Measurements from ENCODE around the gene KRT15.

The KRT15 gene

DNA sequence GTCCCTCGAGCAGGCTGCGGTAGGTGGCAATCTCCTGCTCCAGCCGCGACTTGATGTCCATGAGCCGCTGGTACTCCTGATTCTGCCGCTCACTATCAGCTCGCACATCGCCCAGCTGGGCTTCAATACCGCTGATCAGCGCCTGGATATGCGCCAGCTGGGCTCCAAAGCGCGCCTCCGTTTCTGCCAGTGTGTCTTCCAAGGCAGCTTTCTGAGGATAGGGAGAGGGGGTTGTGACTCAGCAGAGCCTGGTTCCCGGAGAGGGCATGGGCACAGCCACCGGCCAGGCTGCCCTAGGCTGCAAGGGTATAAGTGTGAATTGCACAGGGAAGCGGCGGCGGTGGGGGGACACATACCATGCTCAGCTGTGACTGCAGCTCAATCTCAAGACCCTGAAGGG, 5.1 kb upstream of the KRT15 start:
- DNase-seq, result no peak

DNA sequence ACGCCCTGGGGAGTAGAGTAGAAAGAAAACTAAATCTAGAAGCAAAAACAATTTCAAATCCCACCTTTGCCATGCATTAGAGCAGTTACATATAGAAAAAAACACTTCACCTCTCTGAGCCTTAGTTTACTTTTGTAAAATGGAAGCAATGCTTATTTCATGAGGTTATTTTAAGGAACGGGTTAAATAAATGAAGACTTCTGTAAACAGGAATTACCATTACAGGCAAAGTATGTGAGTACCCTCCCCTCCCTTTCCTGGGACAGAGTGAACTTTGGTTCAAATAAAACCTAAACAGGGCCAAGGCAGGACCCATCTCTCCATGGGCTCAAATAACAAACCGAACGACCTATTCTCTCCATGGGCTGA, 4.5 kb upstream of the KRT15 start:
- no peak for DNase-seq

DNA sequence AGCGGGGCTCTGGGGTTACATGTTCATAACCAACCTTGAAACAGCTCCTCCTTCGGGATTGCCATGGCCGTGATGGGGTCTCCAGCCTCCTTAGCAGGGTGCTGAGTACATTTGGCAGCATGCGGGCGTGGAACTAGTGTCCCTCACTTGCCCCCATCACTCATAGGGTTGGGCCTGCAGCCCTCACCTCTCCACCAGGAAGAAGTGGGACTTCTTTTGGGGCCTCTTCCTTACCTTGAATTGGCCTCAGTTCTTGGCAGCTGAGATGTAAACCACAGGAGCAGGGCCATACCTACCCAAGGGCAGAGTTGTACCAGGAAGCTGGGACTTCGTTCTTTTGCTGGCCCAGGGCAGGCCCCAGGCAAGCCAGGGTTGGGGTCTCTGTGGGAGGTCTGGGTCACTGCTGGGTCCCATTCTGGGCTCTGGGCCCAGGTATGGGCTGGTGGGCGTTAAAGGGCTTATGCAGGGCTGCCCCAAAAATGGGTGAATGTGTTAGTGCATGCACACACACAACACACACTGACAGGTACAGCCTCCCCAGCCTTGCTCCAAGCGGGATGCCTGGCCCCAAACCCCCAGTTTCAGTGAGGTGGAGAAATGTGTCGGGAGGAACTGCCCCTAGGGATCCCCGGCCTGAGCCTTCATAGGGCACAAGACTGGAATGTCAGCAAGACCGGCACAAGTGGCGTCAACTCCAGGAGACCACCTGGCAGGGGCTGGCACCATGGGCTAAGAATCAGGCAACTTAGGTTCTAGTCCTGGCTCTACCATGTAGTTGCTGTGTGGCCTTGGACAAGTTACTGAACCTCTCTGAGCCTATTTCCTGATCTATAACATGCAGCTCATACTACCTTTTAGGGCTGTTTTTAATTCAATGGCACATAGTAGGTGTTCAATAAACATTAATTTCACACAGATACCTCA, 3.9 kb upstream of the KRT15 start:
- DNase-seq, result no peak

DNA sequence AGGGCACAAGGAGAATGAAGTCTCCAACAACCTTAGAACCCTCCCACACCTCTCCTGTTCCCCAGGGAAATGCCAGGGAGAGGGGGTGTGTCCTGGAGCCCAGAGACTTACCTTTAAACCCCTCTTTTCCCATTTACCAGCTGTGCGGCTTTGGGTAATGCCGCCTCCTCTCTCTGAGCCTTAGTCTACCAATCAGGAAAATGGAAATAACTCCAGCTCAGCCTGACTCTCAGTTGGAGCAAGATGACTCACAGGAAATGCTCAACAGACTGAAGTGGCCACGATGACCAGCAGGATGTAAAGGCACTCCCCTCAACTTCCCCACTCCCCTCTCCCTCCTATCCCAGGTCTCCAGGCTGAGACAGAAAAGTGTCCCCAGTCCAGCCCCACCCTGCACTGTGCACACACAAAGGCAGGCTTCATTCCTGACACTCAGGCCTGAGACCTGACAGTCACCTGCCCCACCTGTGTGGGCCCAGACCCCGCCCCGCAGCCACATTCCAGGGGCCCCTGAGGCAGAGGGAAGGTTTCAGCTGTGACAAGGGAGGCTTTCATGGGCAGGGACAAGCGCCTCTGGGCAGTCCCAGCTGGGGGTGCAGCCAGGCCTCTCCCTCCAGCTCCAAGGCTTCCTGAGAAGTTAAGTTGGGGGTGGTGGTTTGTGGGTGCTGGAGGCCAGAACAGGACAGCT, 3.0 kb upstream of the KRT15 start:
- no peak for DNase-seq

DNA sequence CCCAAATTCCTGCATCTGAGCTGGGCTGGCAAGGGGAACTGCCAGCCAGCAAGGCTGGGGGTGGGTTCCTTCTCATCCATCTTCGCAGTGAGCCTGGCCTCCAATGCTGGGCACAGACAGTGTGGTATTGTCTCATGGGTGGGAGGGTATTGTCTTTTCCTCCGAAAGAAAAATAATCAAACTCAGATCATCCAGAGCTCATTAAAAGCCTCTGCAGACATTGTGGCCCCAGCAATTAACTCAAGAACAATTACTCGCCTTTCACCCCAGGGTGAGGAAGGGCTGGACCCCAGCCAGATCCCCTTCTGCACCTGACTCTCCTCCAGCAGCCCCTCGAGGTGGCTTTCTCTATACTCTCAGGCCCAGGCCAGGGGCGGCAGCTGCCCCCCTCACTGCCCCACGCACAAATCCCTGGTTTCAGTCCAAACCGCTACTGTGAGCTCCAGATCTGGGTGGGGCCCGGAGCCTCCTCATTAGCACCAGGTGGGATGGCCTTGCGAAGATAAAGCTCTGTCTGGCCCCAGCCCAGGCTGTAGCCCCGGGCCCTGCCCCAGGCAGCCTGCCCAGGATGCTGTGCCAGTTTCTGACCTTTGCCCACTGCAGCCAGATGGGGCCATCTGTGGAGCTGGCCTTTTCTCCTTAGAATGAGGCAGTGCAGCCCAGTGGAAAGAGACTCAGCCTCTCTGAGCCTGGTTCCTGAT, 2.3 kb upstream of the KRT15 start:
- DNase-seq, result peak; percentile 17

DNA sequence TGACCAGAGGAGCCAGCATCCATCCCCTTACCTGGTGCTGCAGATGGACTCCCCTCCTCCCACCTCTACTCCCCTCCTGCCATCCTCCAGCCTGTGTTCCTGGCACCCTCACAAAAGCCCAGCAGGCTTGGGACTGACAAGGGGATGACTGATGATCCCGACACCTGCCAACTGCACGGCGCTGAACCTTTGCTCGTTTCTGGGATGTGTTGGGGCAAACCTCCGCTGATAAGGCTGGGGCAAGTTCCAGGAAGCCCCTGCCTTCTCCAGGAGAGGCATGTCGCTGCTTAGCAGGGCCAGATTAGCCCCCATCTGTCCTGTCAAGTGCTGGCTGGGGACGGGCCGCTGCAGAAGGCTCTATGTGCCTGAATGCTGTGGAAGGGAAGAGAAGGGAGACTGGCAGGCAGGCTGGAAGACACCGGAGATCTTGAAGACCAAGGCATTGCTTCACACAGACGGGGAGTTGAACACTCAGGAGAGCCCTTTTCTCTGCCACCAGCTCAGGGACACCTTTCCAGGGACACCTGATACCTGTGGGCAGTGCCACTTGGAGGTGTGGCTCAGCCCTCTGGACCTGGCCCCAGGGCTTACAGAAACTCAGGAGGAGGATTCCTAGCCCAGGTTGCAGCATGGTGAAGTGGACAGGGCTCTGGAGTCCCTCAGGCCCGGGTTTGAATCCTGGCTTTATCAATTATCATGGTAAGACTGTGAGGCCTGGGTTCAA, 973 bp upstream of the KRT15 start:
- DNase-seq, result peak; percentile 89

DNA sequence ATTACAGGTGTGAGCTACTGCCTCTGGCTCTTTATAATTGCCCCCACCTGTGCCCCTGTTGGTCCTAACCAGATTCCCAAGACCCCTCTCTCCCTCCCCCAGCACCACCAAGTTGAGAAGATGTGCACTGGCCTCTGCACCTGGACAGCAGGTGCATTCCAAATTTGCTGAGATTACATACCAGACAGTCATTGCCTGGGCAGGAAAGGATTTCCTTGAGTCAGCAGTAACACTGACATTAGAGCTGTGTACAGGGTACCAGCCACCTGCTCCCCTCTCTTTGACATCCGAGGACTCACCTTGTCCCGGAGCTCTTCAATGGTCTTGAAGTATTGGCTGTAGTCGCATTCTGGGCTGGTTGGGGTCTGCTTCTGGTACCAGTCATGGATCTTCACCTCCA, 659 bp downstream of the KRT15 start:
- no peak for DNase-seq

DNA sequence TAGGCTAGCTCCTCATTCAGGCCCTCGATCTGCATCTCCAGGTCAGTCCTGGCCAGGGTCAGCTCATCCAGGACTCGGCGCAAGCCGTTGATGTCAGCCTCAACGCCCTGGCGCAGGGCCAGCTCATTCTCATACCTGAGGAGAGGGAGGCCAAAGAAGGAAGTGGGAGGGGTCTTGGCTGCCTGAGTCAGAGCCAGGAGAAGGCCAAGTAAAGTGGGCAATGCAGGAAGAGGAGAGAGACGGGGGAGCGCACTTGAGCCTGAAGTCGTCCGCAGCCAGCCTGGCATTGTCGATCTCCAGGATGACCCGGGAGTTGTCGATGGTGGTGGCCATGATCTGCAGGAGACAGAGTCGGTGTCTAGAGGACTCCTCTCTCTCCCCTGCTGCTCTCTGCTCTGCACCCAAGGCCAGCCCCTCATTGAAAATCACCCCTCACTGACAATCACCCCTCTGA, 1.8 kb downstream of the KRT15 start:
- no peak for DNase-seq

DNA sequence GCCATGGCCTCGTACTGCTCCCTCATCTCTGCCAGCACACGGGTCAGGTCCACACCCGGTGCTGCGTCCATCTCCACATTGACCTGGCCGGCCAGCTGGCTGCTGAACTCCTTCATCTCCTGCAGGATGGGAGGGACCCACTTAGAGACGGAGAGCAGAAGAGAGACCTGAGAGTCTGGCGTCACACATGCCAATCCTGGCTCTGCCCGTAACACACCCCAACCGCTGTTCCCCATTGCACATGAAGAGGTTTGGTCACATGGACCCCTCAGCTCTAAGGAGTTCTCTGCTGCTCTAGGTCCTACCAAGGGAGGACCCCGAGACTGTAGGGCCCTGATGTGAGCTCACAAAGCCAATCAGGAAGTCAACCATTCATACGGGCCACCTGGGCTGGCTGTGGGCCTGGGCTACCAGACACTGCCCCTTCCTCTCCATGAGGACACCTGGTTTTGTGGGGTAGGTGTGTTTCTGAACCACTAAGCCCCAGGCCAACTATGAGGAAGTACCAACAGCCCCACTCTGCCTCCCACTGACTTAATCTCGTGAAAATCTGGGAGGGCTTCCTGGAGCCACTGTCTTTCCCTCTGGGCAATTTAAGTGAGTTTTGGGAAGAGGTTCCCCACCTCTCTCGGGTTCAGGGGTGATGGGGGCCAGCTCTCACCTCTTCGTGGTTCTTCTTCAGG, 2.4 kb downstream of the KRT15 start:
- DNase-seq, result no peak

DNA sequence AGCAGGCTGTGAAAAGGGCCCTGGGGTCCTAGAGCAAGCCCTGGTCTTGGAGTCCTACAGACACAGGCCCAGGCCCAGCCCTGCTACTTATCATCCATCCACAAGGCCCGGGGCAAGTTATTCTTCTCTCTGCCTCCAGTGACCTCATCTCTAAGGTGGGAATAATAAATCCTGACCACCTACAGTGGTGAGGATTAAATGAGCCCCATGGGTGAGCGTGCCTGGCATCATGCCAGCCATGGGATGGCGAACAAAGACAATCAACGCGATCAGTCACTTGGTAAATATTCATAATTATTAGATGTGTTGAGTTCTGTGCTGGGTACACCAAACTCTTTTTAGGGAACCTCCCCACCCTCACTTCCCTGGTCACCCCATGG, 5.5 kb downstream of the KRT15 start:
- no peak for DNase-seq

DNA sequence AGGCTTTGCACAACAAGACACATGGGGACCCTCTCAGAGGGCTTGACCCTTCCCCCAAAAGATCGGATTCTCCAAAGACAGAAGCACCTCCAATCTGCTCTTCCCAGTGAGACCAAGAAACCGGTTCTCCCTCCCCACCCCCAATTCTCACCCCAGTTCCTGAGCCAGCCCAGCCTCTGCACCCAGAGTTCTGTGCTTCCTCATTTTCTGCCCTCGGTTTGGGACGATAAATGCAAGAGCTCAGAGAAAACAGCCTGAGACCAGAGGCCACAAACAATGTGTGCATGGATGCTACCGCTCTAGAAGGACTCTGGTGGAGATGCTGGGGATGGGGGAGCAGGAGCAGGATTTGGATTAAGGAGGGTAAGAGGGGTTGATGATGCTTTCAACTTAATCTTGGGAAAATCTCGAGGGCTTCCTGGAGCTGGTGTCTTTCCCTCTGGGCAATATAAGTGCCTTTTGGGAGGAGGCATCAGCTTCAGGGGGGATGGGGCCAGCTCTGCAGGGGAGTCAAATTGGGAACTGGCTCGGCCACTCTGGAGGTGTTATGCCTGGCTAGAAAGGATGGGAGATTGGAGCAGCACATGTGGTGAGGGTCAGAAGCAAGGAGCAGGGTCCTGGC, 6.0 kb downstream of the KRT15 start:
- no peak for DNase-seq

DNA sequence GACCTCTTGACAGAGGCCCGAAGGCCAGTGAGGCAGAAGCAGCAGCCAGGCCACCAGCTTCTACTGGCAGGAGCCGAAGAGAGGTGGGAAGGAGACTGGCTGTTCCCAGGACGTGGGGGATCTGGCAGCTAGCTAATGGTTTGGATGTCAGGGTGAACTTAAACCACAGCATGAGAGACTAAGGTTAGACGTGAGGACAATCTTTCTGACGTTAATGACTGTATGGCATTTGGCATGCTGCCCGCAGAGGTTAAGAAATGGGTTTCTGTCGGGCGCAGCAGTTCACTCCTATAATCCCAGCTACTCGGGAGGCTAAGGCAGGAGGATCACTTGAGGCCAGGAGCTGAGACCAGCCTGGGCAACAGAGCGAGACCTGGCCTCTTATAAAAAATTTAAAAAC, 7.0 kb downstream of the KRT15 start:
- DNase-seq, result no peak

DNA sequence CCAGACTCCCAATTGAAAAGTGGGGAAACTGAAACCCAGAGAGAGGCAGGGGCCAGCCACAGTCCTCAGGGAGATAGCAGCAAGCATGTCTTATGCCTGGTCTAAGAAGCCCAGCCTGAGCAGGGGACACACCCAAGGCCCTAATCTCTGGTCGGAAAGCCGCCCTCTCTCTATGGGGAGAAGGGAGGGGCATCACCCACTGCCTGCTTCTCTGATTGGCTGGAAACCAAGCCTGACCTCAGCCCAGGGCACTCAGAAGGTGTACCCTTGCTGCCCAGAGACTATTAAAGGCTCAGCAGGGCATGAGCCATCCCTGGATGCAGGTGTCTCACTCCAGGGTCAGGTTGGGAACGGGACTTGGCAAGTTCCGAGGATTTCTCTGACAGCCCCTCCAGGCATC, 7.6 kb downstream of the KRT15 start:
- no peak for DNase-seq

DNA sequence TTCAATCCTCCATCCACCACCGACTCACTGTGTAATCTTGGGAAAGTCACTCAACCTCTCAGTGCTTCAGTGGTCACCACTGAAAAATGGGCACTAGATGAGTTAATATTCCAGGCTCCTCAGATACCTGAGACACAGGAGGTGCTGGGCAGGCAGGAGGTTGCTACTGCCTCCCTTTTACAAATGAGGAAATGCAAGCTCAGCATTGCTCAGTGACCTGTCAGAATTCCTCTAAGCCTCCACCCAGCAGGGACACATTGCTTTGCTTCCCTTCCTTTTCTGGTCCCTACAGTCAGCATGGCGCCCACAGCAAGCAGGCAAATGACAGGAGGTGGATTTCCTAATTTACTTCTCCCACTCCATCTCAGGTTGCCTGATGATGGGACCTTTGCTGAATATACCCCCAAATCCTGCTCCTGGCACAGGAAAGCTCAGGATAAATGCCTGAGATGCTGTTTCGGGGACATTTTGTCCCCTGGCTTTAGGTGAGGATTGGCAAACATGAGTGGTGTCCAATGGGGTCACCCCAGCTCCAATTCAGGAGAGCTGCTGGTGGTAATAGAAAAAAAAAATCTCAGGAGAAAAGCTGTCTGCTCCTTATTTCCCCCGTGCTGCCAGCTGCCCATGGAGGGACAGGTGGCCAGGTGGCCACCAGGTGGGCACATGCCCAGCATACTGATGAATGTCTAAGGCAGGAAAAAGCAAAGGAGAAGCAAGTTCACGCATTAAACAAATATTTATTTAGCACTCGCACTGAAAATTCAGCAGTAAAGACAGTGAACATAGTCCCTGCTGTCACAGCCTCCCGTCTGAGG, 8.2 kb downstream of the KRT15 start:
- DNase-seq, result no peak

DNA sequence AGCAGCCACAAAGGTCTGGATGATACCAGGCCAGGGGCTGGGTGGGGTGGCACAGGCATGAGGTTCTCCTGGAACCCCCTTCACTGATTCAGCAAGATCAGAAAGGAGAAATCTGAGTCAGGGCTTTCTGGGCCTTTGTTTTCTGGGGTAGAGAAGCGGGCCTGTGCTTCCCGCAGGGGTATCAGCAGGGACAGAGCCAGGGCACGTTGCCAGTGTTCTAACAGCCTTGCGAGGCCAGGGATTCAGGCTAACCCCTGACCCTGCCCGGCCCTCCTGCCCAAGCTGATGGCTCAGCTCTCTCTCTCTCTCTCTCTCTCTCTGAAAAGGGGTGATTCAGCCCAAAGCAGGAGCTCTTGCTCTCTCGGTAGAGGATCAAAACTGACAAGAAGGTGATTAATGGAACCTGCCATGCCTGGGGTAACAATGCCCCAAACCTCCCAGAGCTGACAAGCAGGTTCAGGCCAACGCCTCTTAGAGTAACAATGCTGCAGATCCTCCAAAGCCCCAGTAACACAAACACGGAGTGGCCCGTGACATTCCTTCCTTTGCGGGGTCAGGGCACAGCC, 11.3 kb downstream of the KRT15 start:
- DNase-seq, result no peak

DNA sequence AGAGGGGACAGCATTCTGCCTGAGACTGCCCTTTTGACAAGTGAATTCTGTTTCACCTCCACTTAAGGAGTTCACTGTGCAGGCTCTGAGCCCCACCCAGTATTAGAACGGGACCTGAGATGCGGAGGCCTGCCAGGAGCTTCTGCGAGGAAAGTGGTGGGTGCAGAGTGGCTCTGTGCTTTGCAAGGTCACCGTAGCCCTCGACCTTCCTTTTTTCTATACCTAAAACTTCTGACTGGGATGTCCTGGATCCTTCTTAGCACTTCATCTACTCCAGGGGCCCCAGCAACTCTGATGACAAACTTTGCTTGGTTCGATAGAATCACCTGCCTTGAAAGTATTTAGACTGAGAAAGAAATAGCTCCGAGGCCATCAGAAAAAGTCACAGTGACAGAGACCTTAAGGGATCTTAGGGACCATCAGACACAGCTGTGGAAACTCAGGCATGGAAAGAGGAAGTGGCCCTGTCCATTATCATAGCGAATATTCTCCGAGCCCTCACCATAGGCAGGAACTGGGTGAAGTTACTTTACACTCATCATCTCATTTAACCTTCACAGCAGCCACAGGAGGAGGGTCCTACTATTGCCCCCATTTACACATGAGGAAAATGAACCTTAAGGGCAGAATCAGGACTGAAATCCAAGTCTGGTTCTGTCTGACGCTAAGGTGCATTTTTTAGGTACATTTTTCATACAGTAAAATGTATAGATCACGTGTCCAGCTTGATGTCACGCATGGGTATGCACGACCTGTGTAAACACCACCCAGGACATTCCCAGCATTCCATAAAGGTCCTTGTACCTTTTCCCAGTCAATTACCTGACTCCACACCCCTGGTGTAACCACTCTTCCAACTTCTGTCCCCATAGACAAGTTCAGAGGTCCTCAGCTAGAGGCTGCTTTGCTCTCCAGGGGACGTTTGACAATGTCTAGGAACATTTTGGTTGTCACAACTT, 12.6 kb downstream of the KRT15 start:
- DNase-seq, result no peak

DNA sequence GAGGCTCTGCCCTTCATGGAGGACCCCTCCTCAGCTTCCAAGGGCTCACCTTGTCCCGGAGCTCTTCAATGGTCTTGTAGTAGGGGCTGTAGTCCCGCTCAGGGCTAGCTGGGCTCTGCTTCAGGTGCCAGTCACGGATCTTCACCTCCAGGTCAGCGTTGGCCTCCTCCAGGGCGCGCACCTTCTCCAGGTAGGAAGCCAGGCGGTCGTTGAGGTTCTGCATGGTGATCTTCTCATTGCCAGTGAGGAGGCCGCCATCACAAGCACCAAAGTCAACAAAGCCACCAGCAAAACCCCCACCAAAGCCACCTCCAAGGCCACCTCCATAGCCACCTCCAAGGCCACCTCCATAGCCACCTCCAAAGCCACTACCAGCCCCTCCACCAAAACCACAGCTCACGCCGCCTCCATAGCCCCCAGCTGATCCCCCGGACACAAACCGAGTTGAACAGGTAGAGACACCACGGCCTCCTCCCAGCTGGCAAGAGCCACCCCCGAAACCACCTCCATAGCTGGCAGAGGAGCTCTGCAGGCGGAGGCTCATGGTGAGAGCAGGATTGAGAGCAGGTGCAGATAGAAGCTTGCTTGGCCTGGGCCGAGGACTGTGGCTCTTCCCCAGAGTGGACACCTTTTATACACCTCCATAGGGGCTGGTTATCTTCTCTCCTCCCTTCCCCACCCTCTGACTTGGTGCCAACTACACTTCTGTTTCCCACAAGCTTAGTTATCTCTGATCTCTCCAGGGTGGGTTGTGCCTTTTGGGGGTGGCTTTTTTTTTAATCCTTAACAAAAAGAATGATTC, 13.5 kb downstream of the KRT15 start, which contains the start of gene KRT13:
KRT13 (minus strand) TSS at position 606 of the 802 bp plus-strand sequence; CDS start at position 544, 62 bp downstream.
- DNase-seq, result no peak

DNA sequence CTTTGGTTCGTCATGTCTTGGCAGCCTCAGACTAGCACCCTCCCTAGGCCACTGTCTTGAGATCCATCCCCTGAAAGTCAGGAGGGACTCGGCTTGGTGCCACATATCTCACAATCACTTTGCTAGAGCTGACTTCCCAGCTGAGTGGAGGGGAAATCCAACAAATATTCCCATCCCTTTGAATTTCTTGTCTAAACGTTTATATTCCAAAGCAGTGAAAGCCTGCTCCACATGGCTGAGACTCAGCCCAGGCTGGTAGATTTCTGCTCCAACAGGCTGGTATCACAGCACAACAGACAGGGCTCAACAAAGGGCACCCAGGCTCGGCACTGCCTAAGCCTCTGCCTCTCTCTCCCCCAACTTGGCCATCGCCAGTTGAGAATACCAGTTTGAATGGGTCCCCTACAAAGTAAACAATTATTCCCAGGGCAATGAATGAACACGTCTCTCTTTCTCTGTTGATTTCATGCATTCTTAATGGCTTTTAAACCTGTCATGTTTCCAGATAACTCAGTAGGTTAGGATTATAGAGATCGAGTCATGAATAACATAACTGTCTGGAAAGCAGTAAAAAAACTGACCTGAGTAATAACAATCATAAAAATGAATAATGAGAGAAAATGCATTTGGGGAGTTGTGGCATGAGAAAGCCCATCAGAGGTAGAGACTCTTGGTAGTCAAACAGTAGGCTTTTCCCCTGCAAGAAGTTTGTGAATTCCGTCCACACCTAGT, 14.3 kb downstream of the KRT15 start:
- DNase-seq, result no peak
